NCI-H510A treated with DMSO at 0.1 percent for 48 hours (cell line): ENCODE results near the gene CMKLR1.

Source experiments
- DNase-seq: peaks from one replicate; lab custom pipeline; 2025; lab: John Stamatoyannopoulos, UW

The CMKLR1 gene

GRCh38 chr12:108298761-108299275 lies 40.3 kb downstream of the CMKLR1 start:
- no peak for DNase-seq

GRCh38 chr12:108297895-108298760 lies 41.0 kb downstream of the CMKLR1 start:
- DNase-seq, result no peak

GRCh38 chr12:108297424-108297823 lies 41.7 kb downstream of the CMKLR1 start:
- DNase-seq, result no peak

GRCh38 chr12:108296945-108297344 lies 42.2 kb downstream of the CMKLR1 start:
- no peak for DNase-seq

- no peak for DNase-seq
Measured at GRCh38 chr12:108295641-108296040, 43.5 kb downstream of the CMKLR1 start.

- DNase-seq, result no peak
Measured at GRCh38 chr12:108289350-108290161, 49.6 kb downstream of the CMKLR1 start.

GRCh38 chr12:108287227-108287626 lies 51.9 kb downstream of the CMKLR1 start:
- DNase-seq, result no peak

GRCh38 chr12:108285016-108285415 lies 54.1 kb downstream of the CMKLR1 start:
- DNase-seq, result no peak

GRCh38 chr12:108284163-108284562 lies 54.9 kb downstream of the CMKLR1 start:
- no peak for DNase-seq

- no peak for DNase-seq
Measured at GRCh38 chr12:108282676-108283075, 56.4 kb downstream of the CMKLR1 start.

- DNase-seq, result no peak
Measured at GRCh38 chr12:108282160-108282559, 57.0 kb downstream of the CMKLR1 start.

- no peak for DNase-seq
Measured at GRCh38 chr12:108277613-108278012, 61.5 kb downstream of the CMKLR1 start.

- no peak for DNase-seq
Measured at GRCh38 chr12:108273217-108273616, 65.9 kb downstream of the CMKLR1 start.

GRCh38 chr12:108271951-108272872 lies 66.9 kb downstream of the CMKLR1 start:
- no peak for DNase-seq

GRCh38 chr12:108270849-108271143 lies 68.3 kb downstream of the CMKLR1 start:
- no peak for DNase-seq

GRCh38 chr12:108270035-108270848 lies 68.9 kb downstream of the CMKLR1 start:
- no peak for DNase-seq

GRCh38 chr12:108269224-108269623 lies 69.9 kb downstream of the CMKLR1 start:
- no peak for DNase-seq

- DNase-seq, result no peak
Measured at GRCh38 chr12:108268397-108268796, 70.7 kb downstream of the CMKLR1 start.

GRCh38 chr12:108267450-108267849 lies 71.7 kb downstream of the CMKLR1 start:
- no peak for DNase-seq

GRCh38 chr12:108266131-108266530 lies 73.0 kb downstream of the CMKLR1 start:
- no peak for DNase-seq

- no peak for DNase-seq
Measured at GRCh38 chr12:108265505-108265904, 73.6 kb downstream of the CMKLR1 start.
